NCI-H128 (cell line): ENCODE measurements around the gene SNURF.
"Not testable (repeated sequence)": the region's sequence is repeated elsewhere in the genome, so short reads cannot be mapped to it uniquely, and the experiment has no call there.

Source experiments
- DNase-seq: peaks from one replicate; lab custom pipeline; 2025; ENCODE audit not compliant: unreplicated experiment; lab: John Stamatoyannopoulos, UW

The SNURF gene

DNA sequence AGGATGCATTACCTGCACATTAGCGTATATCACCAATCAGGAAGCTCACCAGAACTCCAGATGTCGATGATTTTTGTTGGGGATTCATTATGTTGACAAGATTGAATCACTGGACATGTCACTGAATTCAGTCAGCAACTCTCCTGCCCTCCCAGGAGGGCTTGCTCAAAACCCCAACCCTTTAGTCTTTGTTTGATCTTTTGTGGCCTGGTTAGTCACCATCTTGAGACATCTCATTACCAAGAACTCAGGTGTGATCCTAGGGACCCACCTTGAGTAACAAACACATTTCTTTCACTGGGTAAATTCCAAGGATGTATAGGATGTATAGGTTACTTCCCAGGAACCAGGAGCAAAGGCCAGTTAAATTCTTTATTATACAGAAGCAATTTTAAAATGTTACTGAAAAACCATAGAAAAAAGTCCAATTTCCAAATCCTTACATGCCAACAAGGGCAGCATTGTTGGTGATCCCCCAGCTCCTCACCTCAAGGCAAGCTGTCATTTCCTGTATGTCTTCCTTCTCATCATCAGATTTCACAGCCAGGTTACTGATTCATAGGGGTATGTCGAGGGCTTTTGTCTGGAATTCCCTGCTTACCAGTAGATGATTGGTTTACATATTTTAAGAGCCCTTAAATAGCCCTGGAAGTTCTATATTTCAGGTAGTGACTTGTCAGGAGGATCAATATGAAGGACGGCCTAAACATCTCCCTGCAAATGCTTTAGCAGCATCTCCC, 11.7 kb downstream of the SNURF start:
- DNase-seq = no peak

DNA sequence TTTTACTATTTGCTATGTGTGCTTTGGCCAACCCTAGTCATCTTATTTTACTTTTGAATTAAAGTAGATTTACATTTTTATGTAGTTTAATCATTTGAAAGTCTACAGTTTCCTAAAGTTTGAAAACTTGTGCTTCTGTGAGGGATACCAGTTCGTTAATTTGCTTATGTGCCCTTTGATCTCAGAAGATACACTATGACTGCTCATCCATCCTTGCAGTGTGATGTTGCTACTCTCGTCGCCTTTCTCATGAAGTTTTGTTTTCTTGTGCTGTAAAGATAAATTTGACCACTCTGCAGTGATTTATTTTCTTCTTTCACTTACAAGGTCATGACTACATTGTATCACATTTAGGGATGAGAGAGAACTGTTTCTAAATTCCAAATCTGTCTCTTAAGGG, 16.3 kb downstream of the SNURF start:
- DNase-seq = no peak

DNA sequence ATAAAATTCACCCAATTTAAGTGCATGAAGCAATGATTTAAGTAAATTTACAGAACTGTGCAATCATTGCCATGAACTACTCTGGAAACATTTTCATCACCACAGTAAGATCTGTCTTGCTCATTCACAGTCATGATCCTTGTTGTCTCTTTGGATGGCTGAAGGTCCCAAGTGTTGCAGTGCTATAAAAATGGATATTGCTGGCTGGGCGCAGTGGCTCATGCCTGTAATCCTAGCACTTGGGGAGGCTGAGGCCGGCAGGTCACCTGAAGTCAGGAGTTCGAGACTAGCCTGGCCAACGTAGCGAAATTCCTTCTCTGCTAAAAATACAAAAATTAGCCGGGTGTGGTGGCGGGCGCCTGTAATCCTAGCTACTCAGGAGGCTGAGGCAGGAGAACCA, 17.0 kb downstream of the SNURF start:
- DNase-seq = no peak

DNA sequence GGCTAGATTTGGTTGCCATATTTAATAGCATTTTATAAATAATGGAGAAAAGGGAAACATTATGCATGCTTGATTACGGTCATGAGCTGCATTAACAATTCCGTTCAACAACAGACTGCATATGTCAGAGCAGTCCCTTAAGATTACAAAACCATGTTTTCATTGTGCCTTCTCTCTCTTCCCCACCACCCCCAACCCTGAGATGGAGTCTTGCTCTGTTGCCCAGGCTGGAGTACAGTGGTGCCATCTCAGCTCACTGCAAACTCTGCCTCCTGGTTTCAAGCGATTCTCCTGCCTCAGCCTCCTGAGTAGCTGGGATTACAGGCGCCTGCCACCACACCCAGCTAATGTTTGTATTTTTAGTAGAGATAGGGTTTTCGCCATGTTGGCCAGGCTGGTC, 17.9 kb downstream of the SNURF start:
- not testable (repeated sequence) for DNase-seq

DNA sequence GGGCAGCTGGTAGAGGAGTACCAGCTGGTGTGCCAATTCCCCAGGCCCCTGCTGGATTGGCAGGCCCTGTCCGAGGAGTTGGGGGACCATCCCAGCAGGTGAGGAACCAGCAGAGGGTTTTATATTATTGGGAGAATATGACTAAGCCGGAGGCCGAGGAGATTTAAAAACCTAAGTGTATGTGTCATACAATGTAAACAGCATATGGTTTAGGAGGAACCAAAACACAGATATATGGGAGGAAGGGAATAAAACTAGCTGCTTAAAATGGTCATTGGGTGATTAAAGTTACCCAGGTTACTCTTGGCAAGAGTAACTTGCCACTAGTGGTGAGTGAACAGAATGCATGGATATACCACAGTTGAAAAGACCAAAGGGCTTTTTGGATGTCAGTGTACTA, 22.1 kb downstream of the SNURF start:
- DNase-seq = no peak

DNA sequence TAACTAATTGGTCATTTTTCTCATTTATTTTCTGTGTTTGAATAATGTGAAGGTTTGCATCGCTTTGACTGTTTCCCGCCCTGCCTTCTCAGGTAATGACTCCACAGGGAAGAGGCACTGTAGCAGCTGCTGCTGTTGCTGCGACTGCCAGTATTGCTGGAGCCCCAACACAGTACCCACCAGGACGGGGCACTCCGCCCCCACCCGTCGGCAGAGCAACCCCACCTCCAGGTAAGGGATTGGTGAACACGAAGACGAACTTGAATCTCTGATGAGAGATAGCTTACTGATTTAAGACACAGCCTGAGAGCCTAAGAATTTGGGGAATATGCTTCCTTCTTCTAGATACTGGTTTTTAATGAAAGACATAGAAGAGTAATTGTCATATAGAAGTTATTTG, 22.9 kb downstream of the SNURF start:
- no peak for DNase-seq

DNA sequence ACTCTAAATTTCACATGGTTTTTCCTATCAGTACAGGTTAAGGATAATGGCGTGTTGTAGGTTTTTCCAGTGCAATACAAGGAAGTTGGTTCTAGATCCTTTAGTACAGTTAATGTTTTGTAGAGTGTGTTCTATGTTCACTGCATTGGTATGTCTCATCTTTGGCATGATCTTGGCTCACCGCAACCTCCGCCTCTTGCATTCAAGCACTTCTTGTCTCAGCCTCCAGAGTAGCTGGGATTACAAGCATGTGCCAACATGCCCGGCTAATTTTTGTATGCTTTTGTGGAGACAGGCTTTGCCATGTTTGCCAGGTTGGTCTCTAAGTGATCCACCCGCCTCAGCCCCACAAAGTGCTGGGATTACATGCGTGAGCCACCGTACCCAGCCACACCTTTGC, 30.4 kb downstream of the SNURF start:
- DNase-seq = no peak

DNA sequence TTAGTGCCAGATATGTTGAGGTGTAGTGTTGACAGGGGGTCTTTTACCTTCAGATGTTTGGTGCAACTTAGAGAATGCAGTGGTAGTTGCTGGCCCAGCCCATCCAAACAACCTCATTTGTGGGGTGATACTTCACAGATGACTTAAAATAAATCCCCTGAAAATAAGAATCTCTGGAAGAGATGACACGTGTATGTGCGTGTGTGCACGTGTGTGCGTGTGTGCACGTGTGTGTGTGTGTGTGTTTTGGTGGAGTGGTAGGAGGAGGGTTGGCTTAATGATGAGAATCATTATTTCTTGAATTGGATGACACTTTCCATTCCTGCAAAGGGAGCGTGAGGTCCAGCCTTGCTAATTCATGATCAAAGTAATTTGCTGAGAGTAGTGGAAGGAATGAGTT, 31.9 kb downstream of the SNURF start:
- no peak for DNase-seq
